Trophoblast cell (in vitro differentiated cells and primary cell): ENCODE results near the gene ASB9.

Source experiments
- DNase-seq, 2 donors: peaks; one replicate each; pipeline ENCODE4 v3.0.0-alpha.2; 2016
- H2AFZ ChIP-seq: 2 replicates; pipeline ENCODE4 v1.6.1; 2013; ENCODE audit warnings: low read length, moderate library complexity, mild to moderate bottlenecking; ENCODE audit not compliant: insufficient read depth, poor library complexity
- H2AK5ac ChIP-seq: 2 replicates; pipeline ENCODE4 v1.6.1; 2013; ENCODE audit warnings: mild to moderate bottlenecking, low read length
- H2BK120ac ChIP-seq: 2 replicates; pipeline ENCODE4 v1.6.1; 2013; ENCODE audit warnings: low read length, mild to moderate bottlenecking, moderate library complexity; ENCODE audit not compliant: insufficient read depth, poor library complexity
- H2BK12ac ChIP-seq: 2 replicates; pipeline ENCODE4 v1.6.1; 2013; ENCODE audit warnings: mild to moderate bottlenecking, low read length, moderate library complexity
- H2BK5ac ChIP-seq: 2 replicates; pipeline ENCODE4 v1.6.1; 2013; ENCODE audit warnings: low read length, low read depth, moderate library complexity, mild to moderate bottlenecking; ENCODE audit not compliant: poor library complexity
- H3K14ac ChIP-seq: 2 replicates; pipeline ENCODE4 v1.6.1; 2013; ENCODE audit warnings: mild to moderate bottlenecking, low read length
- H3K18ac ChIP-seq: 2 replicates; pipeline ENCODE4 v1.6.1; 2013; ENCODE audit warnings: mild to moderate bottlenecking, low read length
- H3K23ac ChIP-seq: 2 replicates; pipeline ENCODE4 v1.6.1; 2013; ENCODE audit warnings: low read length
- H3K27ac ChIP-seq: 2 replicates; pipeline ENCODE4 v1.5.1; 2013; ENCODE audit warnings: low read depth, mild to moderate bottlenecking, inconsistent platforms, low read length, moderate library complexity
- H3K27me3 ChIP-seq: 2 replicates; pipeline ENCODE4 v1.6.1; 2013; ENCODE audit warnings: inconsistent platforms, mild to moderate bottlenecking, low read length, moderate library complexity; ENCODE audit not compliant: insufficient read depth
- H3K36me3 ChIP-seq, 2 experiments: 1 replicate in 1 of 2; 2 replicates in 1 of 2; pipeline ENCODE4 v1.6.1; 2013; ENCODE audit warnings: low read length in 2 of 2, mild to moderate bottlenecking in 2 of 2, moderate library complexity in 1 of 2; ENCODE audit not compliant: insufficient read depth in 2 of 2, control insufficient read depth in 1 of 2
- H3K4ac ChIP-seq: 2 replicates; pipeline ENCODE4 v1.6.1; 2013; ENCODE audit warnings: low read depth, mild to moderate bottlenecking, low read length, moderate library complexity
- H3K4me1 ChIP-seq, 2 experiments: 1 replicate in 1 of 2; 2 replicates in 1 of 2; pipeline ENCODE4 v1.6.1; 2013; ENCODE audit warnings: low read length in 2 of 2, mild to moderate bottlenecking in 2 of 2, moderate library complexity in 1 of 2; ENCODE audit not compliant: insufficient read depth in 2 of 2, control insufficient read depth in 1 of 2
- H3K4me2 ChIP-seq: 2 replicates; pipeline ENCODE4 v1.6.1; 2013; ENCODE audit warnings: inconsistent platforms, mild to moderate bottlenecking, low read length, moderate library complexity
- H3K4me3 ChIP-seq: 2 replicates; pipeline ENCODE4 v1.5.1; 2013; ENCODE audit warnings: mild to moderate bottlenecking, low read depth, low read length, inconsistent platforms
- H3K79me1 ChIP-seq: one replicate; pipeline ENCODE4 v1.6.1; 2013; ENCODE audit warnings: low read length
- H3K79me2 ChIP-seq: 2 replicates; pipeline ENCODE4 v1.6.1; 2013; ENCODE audit warnings: low read length, mild to moderate bottlenecking; ENCODE audit not compliant: control insufficient read depth, insufficient read depth, poor library complexity
- H3K9ac ChIP-seq: 2 replicates; pipeline ENCODE4 v1.6.1; 2013; ENCODE audit warnings: mild to moderate bottlenecking, low read length
- H3K9me3 ChIP-seq: 2 replicates; pipeline ENCODE4 v1.6.1; 2013; ENCODE audit warnings: low read depth, mild to moderate bottlenecking, control low read depth, inconsistent platforms, low read length; ENCODE audit not compliant: insufficient read depth
- H4K12ac ChIP-seq: 2 replicates; pipeline ENCODE4 v1.6.1; 2013; ENCODE audit warnings: low read depth, mild to moderate bottlenecking, low read length, moderate library complexity
- H4K8ac ChIP-seq: 2 replicates; pipeline ENCODE4 v1.6.1; 2013; ENCODE audit warnings: low read depth, mild to moderate bottlenecking, low read length, moderate library complexity
- H4K91ac ChIP-seq: one replicate; pipeline ENCODE4 v1.6.1; 2013; ENCODE audit warnings: low read depth, mild to moderate bottlenecking, low read length, moderate library complexity
- WGBS: extraction: QIAGEN DNeasy Blood & Tissue Kit; methylation state at CpG from one replicate; pipeline ENCODE4 v1.1.7; 2013; ENCODE audit warnings: missing lambda C conversion rate; ENCODE audit not compliant: insufficient read length, insufficient coverage; ENCODE audit errors: extremely low coverage; 5-methylcytosine and 5-hydroxymethylcytosine counted together

The ASB9 gene

GRCh38 chrX:15244421-15244820, 25.5 kb downstream of the ASB9 start:
- WGBS, result no CpG with 5 or more reads among the region's 5 CpGs
- Histone ChIP-seq H4K91ac (no peak overlapping the region), H3K4me2 (no peak overlapping the region), H3K14ac (no peak overlapping the region), H3K4ac (no peak overlapping the region), H3K9ac (no peak overlapping the region), H3K27ac (no peak overlapping the region), H3K4me1 (no peaks in the 10 kb centered on the region), H2AK5ac (no peak overlapping the region), H2BK5ac (no peak overlapping the region), H3K18ac (no peak overlapping the region), H3K9me3 (no peaks in the 10 kb centered on the region), H2AFZ (no peak overlapping the region), H3K36me3 (no peaks in the 10 kb centered on the region), H2BK120ac (no peak overlapping the region), H2BK12ac (no peak overlapping the region), H3K4me3 (no peak overlapping the region), H3K27me3 (no peaks in the 10 kb centered on the region), H3K23ac (no peak overlapping the region), H4K12ac (no peak overlapping the region), H4K8ac (no peak overlapping the region), H3K79me2 (no peaks in the 10 kb centered on the region), H3K79me1 (no peaks in the 10 kb centered on the region)
- no peak for DNase-seq

GRCh38 chrX:15242899-15243555, 26.9 kb downstream of the ASB9 start:
- Histone ChIP-seq H3K79me2 (no peaks in the 10 kb centered on the region), H3K9me3 (no peaks in the 10 kb centered on the region), H3K27me3 (no peaks in the 10 kb centered on the region), H3K4me3 (no peak overlapping the region), H4K12ac (no peak overlapping the region), H3K9ac (no peak overlapping the region), H2BK5ac (no peak overlapping the region), H4K8ac (no peak overlapping the region), H3K18ac (no peak overlapping the region), H4K91ac (no peak overlapping the region), H3K36me3 (no peaks in the 10 kb centered on the region), H3K4me2 (no peak overlapping the region), H2BK120ac (no peak overlapping the region), H2BK12ac (no peak overlapping the region), H3K27ac (no peak overlapping the region), H3K79me1 (no peaks in the 10 kb centered on the region), H3K4ac (no peak overlapping the region), H3K4me1 (no peaks in the 10 kb centered on the region), H2AFZ (no peak overlapping the region), H2AK5ac (no peak overlapping the region), H3K14ac (no peak overlapping the region), H3K23ac (no peak overlapping the region)
- peak; percentile 30 to 68 for DNase-seq
- no CpG with 5 or more reads among the region's 5 CpGs for WGBS

- H2BK5ac ChIP-seq, result no peak overlapping the region
- no peaks in the 10 kb centered on the region for H3K79me2 ChIP-seq
- H3K4me3 ChIP-seq, result no peak overlapping the region
- H3K27me3 ChIP-seq, result no peaks in the 10 kb centered on the region
- WGBS, result no CpG with 5 or more reads among the region's 3 CpGs
- no peak overlapping the region for H2BK12ac ChIP-seq
- no peak overlapping the region for H4K12ac ChIP-seq
- no peak for DNase-seq
- no peak overlapping the region for H2AK5ac ChIP-seq
- H3K4me2 ChIP-seq, result no peak overlapping the region
- H2AFZ ChIP-seq, result no peak overlapping the region
- H4K91ac ChIP-seq, result no peak overlapping the region
- no peak overlapping the region for H3K18ac ChIP-seq
- no peak overlapping the region for H2BK120ac ChIP-seq
- H3K4ac ChIP-seq, result no peak overlapping the region
- H3K9ac ChIP-seq, result no peak overlapping the region
- no peaks in the 10 kb centered on the region for H3K9me3 ChIP-seq
- H3K14ac ChIP-seq, result no peak overlapping the region
- no peaks in the 10 kb centered on the region for H3K36me3 ChIP-seq
- H3K4me1 ChIP-seq, result no peaks in the 10 kb centered on the region
- no peak overlapping the region for H4K8ac ChIP-seq
- no peak overlapping the region for H3K23ac ChIP-seq
- H3K27ac ChIP-seq, result no peak overlapping the region
- no peaks in the 10 kb centered on the region for H3K79me1 ChIP-seq
Observed at GRCh38 chrX:15241301-15241700, 28.6 kb downstream of the ASB9 start.

GRCh38 chrX:15240414-15240813, 29.5 kb downstream of the ASB9 start:
- Histone ChIP-seq H3K14ac (no peak overlapping the region), H3K4me3 (no peak overlapping the region), H4K8ac (no peak overlapping the region), H3K27me3 (no peaks in the 10 kb centered on the region), H3K79me1 (no peaks in the 10 kb centered on the region), H2AFZ (no peak overlapping the region), H3K23ac (no peak overlapping the region), H3K4me1 (no peaks in the 10 kb centered on the region), H4K12ac (no peak overlapping the region), H3K27ac (no peak overlapping the region), H2BK5ac (no peak overlapping the region), H2AK5ac (no peak overlapping the region), H2BK120ac (no peak overlapping the region), H3K9me3 (no peaks in the 10 kb centered on the region), H4K91ac (no peak overlapping the region), H3K4me2 (no peak overlapping the region), H2BK12ac (no peak overlapping the region), H3K4ac (no peak overlapping the region), H3K18ac (no peak overlapping the region), H3K79me2 (no peaks in the 10 kb centered on the region), H3K36me3 (no peaks in the 10 kb centered on the region), H3K9ac (no peak overlapping the region)
- no CpG with 5 or more reads among the region's 5 CpGs for WGBS
- DNase-seq, result no peak
